DND-41 (cell line): ENCODE results near the gene SETD6.

Experiments
- ATAC-seq: fragments of 200-7000 bp; cut with Tn5 transposase; 3 replicates; pipeline ENCODE4 v1.9.1; 2021; ENCODE audit warnings: low read depth; ENCODE audit not compliant: insufficient read depth
- DNase-seq: peaks from one replicate; pipeline ENCODE4 v3.0.0-alpha.2; 2020
- H2AFZ ChIP-seq: 2 replicates; pipeline ENCODE4 v1.6.0; 2012; ENCODE audit warnings: low read depth, low read length
- H3K27ac ChIP-seq: 2 replicates; pipeline ENCODE4 v1.5.1; 2012; ENCODE audit warnings: low read length, inconsistent platforms
- H3K27me3 ChIP-seq: fragments of 200-600 bp; sonication (generic); 2 replicates; pipeline ENCODE4 v1.6.0; 2012; ENCODE audit warnings: low read length, mild to moderate bottlenecking, inconsistent platforms; ENCODE audit not compliant: insufficient read depth, poor library complexity
- H3K36me3 ChIP-seq: 2 replicates; pipeline ENCODE4 v1.5.1; 2012; ENCODE audit warnings: low read length, inconsistent platforms; ENCODE audit not compliant: insufficient read depth
- H3K4me1 ChIP-seq: 2 replicates; pipeline ENCODE4 v1.5.1; 2012; ENCODE audit warnings: mild to moderate bottlenecking, low read length; ENCODE audit not compliant: insufficient read depth
- H3K4me2 ChIP-seq: 2 replicates; pipeline ENCODE4 v1.6.0; 2012; ENCODE audit warnings: mild to moderate bottlenecking, moderate library complexity, low read length, inconsistent platforms; ENCODE audit not compliant: insufficient read depth
- H3K4me3 ChIP-seq, 2 experiments: fragments of 200-600 bp in 1 of 2; shearing (Covaris generic) in 1 of 2; 2 replicates each; pipeline ENCODE4 v1.5.1; 2012 to 2016; ENCODE audit warnings: inconsistent platforms in 2 of 2, low read length in 2 of 2, mild to moderate bottlenecking in 2 of 2, low read depth in 1 of 2, moderate library complexity in 1 of 2
- H3K79me2 ChIP-seq: 2 replicates; pipeline ENCODE4 v1.6.0; 2012; ENCODE audit warnings: low read length, inconsistent platforms; ENCODE audit not compliant: insufficient read depth
- H3K9ac ChIP-seq: 2 replicates; pipeline ENCODE4 v1.6.0; 2012; ENCODE audit warnings: low read depth, mild to moderate bottlenecking, inconsistent platforms, low read length, moderate library complexity
- H3K9me3 ChIP-seq: 2 replicates; pipeline ENCODE4 v1.5.1; 2012; ENCODE audit warnings: low read length, moderate library complexity, mild to moderate bottlenecking, inconsistent platforms; ENCODE audit not compliant: insufficient read depth, severe bottlenecking
- H4K20me1 ChIP-seq: 2 replicates; pipeline ENCODE4 v1.6.0; 2012; ENCODE audit warnings: low read length; ENCODE audit not compliant: insufficient read depth
- CTCF ChIP-seq: IDR thresholded peaks from 2 replicates; pipeline ENCODE4 v1.5.1; 2012; ENCODE audit warnings: borderline replicate concordance, low read length, moderate library complexity, mild to moderate bottlenecking; ENCODE audit not compliant: poor library complexity, severe bottlenecking; ENCODE audit errors: extremely low read depth
- EZH2 ChIP-seq: IDR thresholded peaks from 3 replicates; pipeline ENCODE4 v1.6.1; 2012; ENCODE audit warnings: borderline replicate concordance, low read depth, mild to moderate bottlenecking, moderate library complexity, low read length, inconsistent platforms; ENCODE audit not compliant: severe bottlenecking

Gene SETD6

GRCh38 chr16:58501242-58502131 is 13.8 kb upstream of the SETD6 start:
- Histone ChIP-seq H3K27me3 (no peaks in the 10 kb centered on the region), H3K4me1 (no peaks in the 10 kb centered on the region), H3K4me3 (no peak overlapping the region), H3K9ac (no peak overlapping the region), H3K4me2 (no peak overlapping the region), H3K36me3 (no peaks in the 10 kb centered on the region), H4K20me1 (0 out of 2 replicates have a peak, but pooled peaks cover 3% of the 10 kb centered on the region), H3K27ac (no peak overlapping the region), H2AFZ (no peak overlapping the region), H3K79me2 (no peaks in the 10 kb centered on the region), H3K9me3 (no peaks in the 10 kb centered on the region)
- TF ChIP-seq EZH2 = no peak
- no peak for TF ChIP-seq CTCF
- ATAC-seq = no peak
- DNase-seq = no peak

- Histone ChIP-seq H3K27ac (no peak overlapping the region), H3K9ac (no peak overlapping the region), H4K20me1 (0 out of 2 replicates have a peak, but pooled peaks cover 3% of the 10 kb centered on the region), H3K4me3 (no peak overlapping the region), H3K4me2 (no peak overlapping the region), H3K9me3 (no peaks in the 10 kb centered on the region), H3K27me3 (no peaks in the 10 kb centered on the region), H3K36me3 (no peaks in the 10 kb centered on the region), H3K79me2 (no peaks in the 10 kb centered on the region), H3K4me1 (no peaks in the 10 kb centered on the region), H2AFZ (no peak overlapping the region)
- ATAC-seq (no peak), DNase-seq (no peak)
- no peak for TF ChIP-seq CTCF
- TF ChIP-seq EZH2 = no peak
These were observed 12.9 kb upstream of the SETD6 start for GRCh38 chr16:58502217-58502921.

GRCh38 chr16:58503166-58503862 is 12.0 kb upstream of the SETD6 start:
- Histone ChIP-seq H3K27ac (no peak overlapping the region), H3K4me2 (no peak overlapping the region), H3K4me1 (no peaks in the 10 kb centered on the region), H3K79me2 (no peaks in the 10 kb centered on the region), H3K36me3 (no peaks in the 10 kb centered on the region), H3K9ac (no peak overlapping the region), H2AFZ (no peak overlapping the region), H3K4me3 (no peak overlapping the region), H3K9me3 (no peaks in the 10 kb centered on the region), H3K27me3 (no peaks in the 10 kb centered on the region), H4K20me1 (0 out of 2 replicates have a peak, but pooled peaks cover 3% of the 10 kb centered on the region)
- no peak for DNase-seq
- TF ChIP-seq EZH2 (no peak), CTCF (no peak)
- ATAC-seq = no peak
